CD14-positive monocyte (primary cell): ENCODE data around the gene MPZL3. TPM values are rescaled to one million over a fixed set of nuclear protein-coding genes. Genes with fewer than 3 reads are reported as not detected.

ENCODE experiments used
- DNase-seq, 3 donors: peaks; one replicate each; pipeline ENCODE4 v3.0.0-alpha.2; 2011 to 2022
- H2AFZ ChIP-seq: 2 replicates; pipeline ENCODE4 v1.6.0; 2012; ENCODE audit warnings: mild to moderate bottlenecking, low read depth, low read length, inconsistent platforms; ENCODE audit not compliant: insufficient read depth, poor library complexity, severe bottlenecking
- H3K27ac ChIP-seq, 2 donors: 1 replicate in 1 of 2; 2 replicates in 1 of 2; pipeline ENCODE4 v1.5.1; 2012 to 2013; ENCODE audit warnings: low read length in 2 of 2, control low read depth in 1 of 2, inconsistent platforms in 1 of 2, low read depth in 1 of 2, mild to moderate bottlenecking in 1 of 2
- H3K27me3 ChIP-seq, 2 donors: one replicate each; pipeline versions ENCODE4 v1.6.0 to v1.6.1; 2011 to 2013; ENCODE audit warnings: low read length in 2 of 2; ENCODE audit not compliant: control insufficient read depth in 2 of 2, insufficient read depth in 2 of 2
- H3K36me3 ChIP-seq, 2 donors: replicated peaks in 1 of 2; 1 replicate in 1 of 2; 2 replicates in 1 of 2; pipeline versions ENCODE4 v1.5.1 to v1.6.1; 2012 to 2013; ENCODE audit warnings: low read length in 2 of 2, control low read depth in 1 of 2, inconsistent platforms in 1 of 2, mild to moderate bottlenecking in 1 of 2; ENCODE audit not compliant: insufficient read depth in 2 of 2, control insufficient read depth in 1 of 2
- H3K4me1 ChIP-seq, 2 donors: 1 replicate in 1 of 2; 2 replicates in 1 of 2; pipeline versions ENCODE4 v1.5.1 to v1.6.1; 2012 to 2013; ENCODE audit warnings: low read length in 2 of 2, control low read depth in 1 of 2, inconsistent platforms in 1 of 2, mild to moderate bottlenecking in 1 of 2, moderate library complexity in 1 of 2; ENCODE audit not compliant: insufficient read depth in 2 of 2, control insufficient read depth in 1 of 2
- H3K4me2 ChIP-seq: replicated peaks from 2 replicates; pipeline ENCODE3; 2012; ENCODE audit warnings: low read length, moderate library complexity, mild to moderate bottlenecking; ENCODE audit not compliant: poor library complexity, severe bottlenecking; ENCODE audit errors: extremely low read depth
- H3K4me3 ChIP-seq, 3 experiments: fragments of 200-600 bp in 1 of 3; sonication (generic) in 1 of 3; replicated peaks in 1 of 3; 1 replicate in 2 of 3; 2 replicates in 1 of 3; pipeline ENCODE4 v1.5.1; 2011 to 2013; ENCODE audit warnings: low read length in 3 of 3, mild to moderate bottlenecking in 3 of 3, control low read depth in 2 of 3, low read depth in 2 of 3, inconsistent platforms in 1 of 3, moderate library complexity in 1 of 3
- H3K79me2 ChIP-seq: 2 replicates; pipeline ENCODE4 v1.6.0; 2012; ENCODE audit warnings: mild to moderate bottlenecking, control low read depth, inconsistent platforms, low read length, moderate library complexity; ENCODE audit not compliant: insufficient read depth
- H3K9ac ChIP-seq: 2 replicates; pipeline ENCODE4 v1.6.0; 2017; ENCODE audit warnings: low read length, mild to moderate bottlenecking; ENCODE audit not compliant: insufficient read depth, poor library complexity, severe bottlenecking
- H3K9me3 ChIP-seq, 2 donors: replicated peaks in 1 of 2; 1 replicate in 1 of 2; 2 replicates in 1 of 2; pipeline versions ENCODE4 v1.5.1 to v1.6.1; 2012 to 2013; ENCODE audit warnings: low read length in 2 of 2, control low read depth in 1 of 2; ENCODE audit not compliant: control insufficient read depth in 1 of 2, insufficient read depth in 1 of 2
- H4K20me1 ChIP-seq: 2 replicates; pipeline ENCODE4 v1.6.0; 2012; ENCODE audit warnings: mild to moderate bottlenecking, low read length, control low read depth, moderate library complexity; ENCODE audit not compliant: insufficient read depth
- H3K27ac Mint-ChIP-seq, 7 donors: one replicate each; pipeline ENCODE4 v1.8.0; 2020; ENCODE audit warnings: mild to moderate bottlenecking in 7 of 7, mixed read lengths in 7 of 7, moderate library complexity in 6 of 7, inconsistent platforms in 2 of 7
- H3K27me3 Mint-ChIP-seq, 3 donors: one replicate each; pipeline ENCODE4 v1.8.0; 2021 to 2022; ENCODE audit warnings: low read depth in 3 of 3, mild to moderate bottlenecking in 3 of 3, mixed read lengths in 3 of 3, moderate library complexity in 3 of 3, inconsistent platforms in 1 of 3
- H3K36me3 Mint-ChIP-seq, 2 donors: one replicate each; pipeline ENCODE4 v1.8.0; 2020; ENCODE audit warnings: mixed read lengths in 2 of 2, inconsistent platforms in 1 of 2, mild to moderate bottlenecking in 1 of 2
- H3K4me1 Mint-ChIP-seq: one replicate; pipeline ENCODE4 v1.8.0; 2020; ENCODE audit warnings: mild to moderate bottlenecking, mixed read lengths
- H3K4me3 Mint-ChIP-seq, 2 donors: one replicate each; pipeline ENCODE4 v1.8.0; 2020; ENCODE audit warnings: mild to moderate bottlenecking in 2 of 2, mixed read lengths in 2 of 2, moderate library complexity in 1 of 2
- H3K9me3 Mint-ChIP-seq, 7 donors: one replicate each; pipeline ENCODE4 v1.8.0; 2020 to 2022; ENCODE audit warnings: mixed read lengths in 7 of 7, mild to moderate bottlenecking in 6 of 7, moderate library complexity in 6 of 7, inconsistent platforms in 2 of 7
- WGBS: methylation state at CpG from one replicate; pipeline ENCODE4 v1.1.5; 2013; ENCODE audit warnings: missing lambda C conversion rate; ENCODE audit not compliant: insufficient coverage; 5-methylcytosine and 5-hydroxymethylcytosine counted together
- intact Hi-C, 2 donors: fragments of 100-400 bp; cut with micrococcal nuclease; formaldehyde crosslinking; loops; one replicate each; pipeline versions ENCODE4 v1.15.0 to v1.15.1; 2023
- polyA plus RNA-seq, 3 donors: library from polyadenylated mRNA; depleted of rRNA in 1 of 3; unstranded in 2 of 3; stranded (reverse) in 1 of 3; fragments of 300-500 nt in 2 of 3; fragments of >200 nt in 1 of 3; fragmentation: Illumina TruSeq in 2 of 3; gene quantifications; 1 replicate in 2 of 3; 2 replicates in 1 of 3; pipeline ENCODE4 v1.2.3, GENCODE V29; 2012 to 2021
- TF ChIP-seq, protein P1 (sequence below): fragments of 200-600 bp; IDR thresholded peaks from one replicate; pipeline ENCODE4 v1.8.0; 2022; ENCODE audit warnings: antibody characterized with exemption, mild to moderate bottlenecking

The MPZL3 gene
- polyA plus RNA-seq, 3 donors = 4.2 to 8.5 (median 8.0) TPM

- no CpG with 5 or more reads among the region's 5 CpGs for WGBS
- peaks cover 21 to 37% of the 10 kb centered on the region in 2 donors for H3K36me3 ChIP-seq
- no peaks in the 10 kb centered on the region for H4K20me1 ChIP-seq
- Mint-ChIP-seq H3K27me3 (no peaks in the 10 kb centered on the region), H3K9me3 (peaks cover 0 to 1% (median 0%) of the 10 kb centered on the region in 7 donors), H3K4me1 (peaks cover 64% of the 10 kb centered on the region), H3K4me3 (no peak overlapping the region), H3K36me3 (peaks cover 13 to 38% of the 10 kb centered on the region in 2 donors), H3K27ac (peak overlapping the region in 3 of 7 donors; percentile 6 to 68 (median 29))
- no peak overlapping the region for H2AFZ ChIP-seq
- no peak overlapping the region for H3K4me3 ChIP-seq
- intact Hi-C loops = no loop called here
- H3K4me1 ChIP-seq = peaks cover 67 to 71% of the 10 kb centered on the region in 2 donors
- no peak overlapping the region for H3K4me2 ChIP-seq
- peaks cover 21% of the 10 kb centered on the region for H3K79me2 ChIP-seq
- TF ChIP-seq, protein P1, sequence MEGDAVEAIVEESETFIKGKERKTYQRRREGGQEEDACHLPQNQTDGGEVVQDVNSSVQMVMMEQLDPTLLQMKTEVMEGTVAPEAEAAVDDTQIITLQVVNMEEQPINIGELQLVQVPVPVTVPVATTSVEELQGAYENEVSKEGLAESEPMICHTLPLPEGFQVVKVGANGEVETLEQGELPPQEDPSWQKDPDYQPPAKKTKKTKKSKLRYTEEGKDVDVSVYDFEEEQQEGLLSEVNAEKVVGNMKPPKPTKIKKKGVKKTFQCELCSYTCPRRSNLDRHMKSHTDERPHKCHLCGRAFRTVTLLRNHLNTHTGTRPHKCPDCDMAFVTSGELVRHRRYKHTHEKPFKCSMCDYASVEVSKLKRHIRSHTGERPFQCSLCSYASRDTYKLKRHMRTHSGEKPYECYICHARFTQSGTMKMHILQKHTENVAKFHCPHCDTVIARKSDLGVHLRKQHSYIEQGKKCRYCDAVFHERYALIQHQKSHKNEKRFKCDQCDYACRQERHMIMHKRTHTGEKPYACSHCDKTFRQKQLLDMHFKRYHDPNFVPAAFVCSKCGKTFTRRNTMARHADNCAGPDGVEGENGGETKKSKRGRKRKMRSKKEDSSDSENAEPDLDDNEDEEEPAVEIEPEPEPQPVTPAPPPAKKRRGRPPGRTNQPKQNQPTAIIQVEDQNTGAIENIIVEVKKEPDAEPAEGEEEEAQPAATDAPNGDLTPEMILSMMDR = no peak
- H3K9ac ChIP-seq = no peak overlapping the region
- no peak overlapping the region for H3K27ac ChIP-seq
- H3K27me3 ChIP-seq = no peaks in the 10 kb centered on the region
- DNase-seq = no peak
- H3K9me3 ChIP-seq = no peaks in the 10 kb centered on the region
These were observed 18.8 kb downstream of the MPZL3 start for GRCh38 chr11:118233377-118233776.

DNA sequence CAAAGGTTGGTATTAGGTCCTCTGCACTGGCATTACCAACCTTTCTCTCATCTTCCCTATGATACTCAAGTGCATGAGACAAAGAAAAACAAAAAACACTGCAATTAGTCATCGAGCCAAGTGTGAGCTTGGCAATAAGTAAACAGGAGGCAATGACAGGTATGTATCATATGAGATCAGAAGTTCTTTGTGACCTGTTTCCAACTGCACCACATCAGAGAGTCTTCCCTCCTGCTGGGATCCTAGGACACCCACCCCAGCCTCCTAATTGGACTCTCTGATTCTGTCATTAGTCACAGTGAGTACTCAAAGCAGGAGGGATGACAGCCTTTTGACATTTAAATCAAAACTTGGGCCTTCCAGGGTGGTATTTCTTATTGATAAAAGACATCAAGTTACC, 19.5 kb downstream of the MPZL3 start:
- no peak overlapping the region for H3K27ac ChIP-seq
- no peak overlapping the region for H3K4me3 ChIP-seq
- H4K20me1 ChIP-seq = no peaks in the 10 kb centered on the region
- Mint-ChIP-seq H3K27me3 (no peaks in the 10 kb centered on the region), H3K4me1 (peaks cover 64% of the 10 kb centered on the region), H3K9me3 (peaks cover 0 to 1% (median 0%) of the 10 kb centered on the region in 7 donors), H3K36me3 (peaks cover 16 to 42% of the 10 kb centered on the region in 2 donors), H3K4me3 (no peak overlapping the region), H3K27ac (no peak overlapping the region)
- no peak overlapping the region for H2AFZ ChIP-seq
- TF ChIP-seq, protein P1 = no peak
- no peak overlapping the region for H3K9ac ChIP-seq
- H3K4me1 ChIP-seq = peaks cover 66 to 71% of the 10 kb centered on the region in 2 donors
- no peak for DNase-seq
- peaks cover 21 to 37% of the 10 kb centered on the region in 2 donors for H3K36me3 ChIP-seq
- H3K27me3 ChIP-seq = no peaks in the 10 kb centered on the region
- WGBS = no CpG with 5 or more reads among the region's 1 CpG
- H3K79me2 ChIP-seq = peaks cover 16% of the 10 kb centered on the region
- intact Hi-C loops = no loop called here
- H3K9me3 ChIP-seq = no peaks in the 10 kb centered on the region
- H3K4me2 ChIP-seq = no peak overlapping the region
